Calu3 (cell line): ENCODE data around the gene BOD1L1. TPM values are rescaled to one million over a fixed set of nuclear protein-coding genes. Genes with fewer than 3 reads are reported as not detected.
A peak's percentile ranks its signal among the peaks of the same experiment; 100 is the strongest.

Experiments used
- BruUV-seq: library from RNA; stranded (reverse); fragments of 400-500 nt; replicated peaks from 2 replicates; lab custom pipeline; 2021; lab: Mats Ljungman, UMichigan
- CTCF ChIA-PET: fragments of 300-600 bp; sonication (Branson Sonifier 250); formaldehyde crosslinking; loops from one replicate; lab custom pipeline; 2022; ENCODE audit warnings: antibody characterized with exemption; lab: Charles Lee
- DNase-seq: peaks from one replicate; pipeline ENCODE4 v3.0.0; 2022
- H3K27ac Mint-ChIP-seq: one replicate; pipeline ENCODE4 v1.8.0; 2022; ENCODE audit warnings: mixed read lengths; ENCODE audit not compliant: unreplicated experiment
- H3K27me3 Mint-ChIP-seq: one replicate; pipeline ENCODE4 v1.8.0; 2022; ENCODE audit warnings: mixed read lengths; ENCODE audit not compliant: unreplicated experiment
- H3K36me3 Mint-ChIP-seq: one replicate; pipeline ENCODE4 v1.8.0; 2022; ENCODE audit warnings: mild to moderate bottlenecking, moderate library complexity, mixed read lengths; ENCODE audit not compliant: insufficient read depth, unreplicated experiment
- H3K4me1 Mint-ChIP-seq: one replicate; pipeline ENCODE4 v1.8.0; 2022; ENCODE audit warnings: mild to moderate bottlenecking, low read depth, mixed read lengths; ENCODE audit not compliant: unreplicated experiment
- H3K4me3 Mint-ChIP-seq: one replicate; pipeline ENCODE4 v1.8.0; 2022; ENCODE audit warnings: mild to moderate bottlenecking, low read depth, moderate library complexity, mixed read lengths; ENCODE audit not compliant: unreplicated experiment
- H3K9me3 Mint-ChIP-seq: one replicate; pipeline ENCODE4 v1.8.0; 2022; ENCODE audit warnings: low read depth, mixed read lengths; ENCODE audit not compliant: unreplicated experiment
- CTCF ChIP-seq: fragments of 200-600 bp; IDR thresholded peaks from one replicate; pipeline ENCODE4 v1.8.0; 2022; ENCODE audit warnings: antibody characterized with exemption; ENCODE audit not compliant: unreplicated experiment
- intact Hi-C: fragments of 100-400 bp; cut with micrococcal nuclease; formaldehyde crosslinking; loops from one replicate; pipeline ENCODE4 v1.10.0; 2022; ENCODE audit not compliant: unreplicated experiment
- microRNA-seq: library from miRNA; unstranded; fragments of <30 nt; microRNA quantifications from one replicate; pipeline ENCODE4 v1.2.0, GENCODE V29; 2022
- total RNA-seq: library from RNA; stranded (reverse); gene quantifications from 2 replicates; pipeline ENCODE4 v1.2.3, GENCODE V29; 2022

BOD1L1 gene
- total RNA-seq, 1 experiment from 2014 or later: 25.7 TPM

- Mint-ChIP-seq H3K27ac (no peak overlapping the region), H3K36me3 (no peaks in the 10 kb centered on the region), H3K4me3 (peak overlapping the region; percentile 43), H3K4me1 (no peaks in the 10 kb centered on the region), H3K27me3 (no peaks in the 10 kb centered on the region), H3K9me3 (no peaks in the 10 kb centered on the region)
- DNase-seq: no peak
- CTCF ChIA-PET: interaction anchor here (0.6 kb wide), 1 partner anchor 11 kb away, joined by 3 read pairs; no protein-coding TSS in a partner anchor
- BruUV-seq: no TSS peak
- intact Hi-C loops: no loop called here
- TF ChIP-seq CTCF: no peak
Measured at GRCh38 chr4:13522282-13523104, 105.0 kb downstream of the BOD1L1 start.

GRCh38 chr4:13521047-13521446 lies 106.5 kb downstream of the BOD1L1 start:
- no peak overlapping the region for H3K4me3 Mint-ChIP-seq
- intact Hi-C loops: no loop called here
- TF ChIP-seq CTCF: no peak
- H3K27me3 Mint-ChIP-seq: no peaks in the 10 kb centered on the region
- no peaks in the 10 kb centered on the region for H3K9me3 Mint-ChIP-seq
- CTCF ChIA-PET: interaction anchor here (0.5 to 0.8 kb wide), 2 partner anchors 9 to 11 kb away, joined by 4 to 5 read pairs; no protein-coding TSS in a partner anchor
- no TSS peak for BruUV-seq
- no peaks in the 10 kb centered on the region for H3K4me1 Mint-ChIP-seq
- H3K36me3 Mint-ChIP-seq: no peaks in the 10 kb centered on the region
- no peak for DNase-seq
- no peak overlapping the region for H3K27ac Mint-ChIP-seq

Small RNA genes lying within 50 kb of the gene (microRNA-seq; reads per million reads assigned to microRNA genes)
- not detected for gene MIR5091

Other genes with a start within 250 kb of the BOD1L1 start
- 10.6 and 11.3 TPM in 2 replicates for gene RAB28, start 143.4 kb downstream of the BOD1L1 start, total RNA-seq
- gene NKX3-2, start 83.2 kb downstream of the BOD1L1 start, total RNA-seq: 0.12 TPM in 1 of 2 replicates, not detected in the other